ENCODE measurements around the gene VAV1.

Gene VAV1

GRCh38 chr19:6875218-6875617 lies 102.7 kb downstream of the VAV1 start:
- no peaks in the 10 kb centered on the region for H3K27me3 ChIP-seq (ENCODE audit: insufficient read depth, low read length, poor library complexity)

GRCh38 chr19:6876748-6877147 lies 104.2 kb downstream of the VAV1 start:
- Histone ChIP-seq H4K20me1 (ENCODE audit: insufficient read depth, low read length) (no peaks in the 10 kb centered on the region), H3K4me2 (ENCODE audit: insufficient read depth, low read length) (no peak overlapping the region), H3K4me3 (ENCODE audit: low read depth in 1 of 2, low read length in 2 of 2) (no peak overlapping the region), H3K4me1 (ENCODE audit: insufficient read depth, low read length) (no peaks in the 10 kb centered on the region), H3K27ac (ENCODE audit: low read length) (no peak overlapping the region), H2AFZ (ENCODE audit: low read depth, low read length) (no peak overlapping the region), H3K27me3 (ENCODE audit: insufficient read depth, low read length, poor library complexity) (no peaks in the 10 kb centered on the region), H3K36me3 (ENCODE audit: insufficient read depth, low read length) (no peaks in the 10 kb centered on the region), H3K9me3 (ENCODE audit: insufficient read depth, low read length, severe bottlenecking) (no peaks in the 10 kb centered on the region), H3K79me2 (ENCODE audit: insufficient read depth, low read length) (no peaks in the 10 kb centered on the region), H3K9ac (ENCODE audit: low read depth, low read length) (no peak overlapping the region)
- DNase-seq (no peak), ATAC-seq (ENCODE audit: insufficient read depth, low read depth) (no peak)
- TF ChIP-seq EZH2 (IDR thresholded peaks at IDR 0.05; ENCODE audit: borderline replicate concordance, low read depth, low read length, severe bottlenecking) (no peak), CTCF (IDR thresholded peaks at IDR 0.05; ENCODE audit: borderline replicate concordance, extremely low read depth, low read length, poor library complexity, severe bottlenecking) (no peak)

More at GRCh38 chr19:6875218-6875617, 102.7 kb downstream of the VAV1 start:
- no peak for ATAC-seq (ENCODE audit: insufficient read depth, low read depth)
- Histone ChIP-seq H3K9me3 (ENCODE audit: insufficient read depth, low read length, severe bottlenecking) (no peaks in the 10 kb centered on the region), H3K4me2 (ENCODE audit: insufficient read depth, low read length) (no peak overlapping the region), H3K4me1 (ENCODE audit: insufficient read depth, low read length) (no peaks in the 10 kb centered on the region), H3K27ac (ENCODE audit: low read length) (no peak overlapping the region), H3K79me2 (ENCODE audit: insufficient read depth, low read length) (no peaks in the 10 kb centered on the region), H3K36me3 (ENCODE audit: insufficient read depth, low read length) (no peaks in the 10 kb centered on the region), H3K4me3 (ENCODE audit: low read depth in 1 of 2, low read length in 2 of 2) (no peak overlapping the region), H2AFZ (ENCODE audit: low read depth, low read length) (no peak overlapping the region), H4K20me1 (ENCODE audit: insufficient read depth, low read length) (no peaks in the 10 kb centered on the region), H3K9ac (ENCODE audit: low read depth, low read length) (no peak overlapping the region)
- TF ChIP-seq EZH2 (IDR thresholded peaks at IDR 0.05; ENCODE audit: borderline replicate concordance, low read depth, low read length, severe bottlenecking) (no peak), CTCF (IDR thresholded peaks at IDR 0.05; ENCODE audit: borderline replicate concordance, extremely low read depth, low read length, poor library complexity, severe bottlenecking) (no peak)
- DNase-seq, result no peak

- TF ChIP-seq EZH2 (IDR thresholded peaks at IDR 0.05; ENCODE audit: borderline replicate concordance, low read depth, low read length, severe bottlenecking) (no peak), CTCF (IDR thresholded peaks at IDR 0.05; ENCODE audit: borderline replicate concordance, extremely low read depth, low read length, poor library complexity, severe bottlenecking) (no peak)
- no peak overlapping the region for H3K4me3 ChIP-seq (ENCODE audit: low read depth in 1 of 2, low read length in 2 of 2)
- H3K27ac ChIP-seq (ENCODE audit: low read length), result no peak overlapping the region
- no peak for DNase-seq
- H3K36me3 ChIP-seq (ENCODE audit: insufficient read depth, low read length), result no peaks in the 10 kb centered on the region
- H3K4me1 ChIP-seq (ENCODE audit: insufficient read depth, low read length), result no peaks in the 10 kb centered on the region
- no peak overlapping the region for H2AFZ ChIP-seq (ENCODE audit: low read depth, low read length)
- H3K27me3 ChIP-seq (ENCODE audit: insufficient read depth, low read length, poor library complexity), result no peaks in the 10 kb centered on the region
- no peaks in the 10 kb centered on the region for H3K9me3 ChIP-seq (ENCODE audit: insufficient read depth, low read length, severe bottlenecking)
- no peaks in the 10 kb centered on the region for H4K20me1 ChIP-seq (ENCODE audit: insufficient read depth, low read length)
- no peak for ATAC-seq (ENCODE audit: insufficient read depth, low read depth)
- H3K4me2 ChIP-seq (ENCODE audit: insufficient read depth, low read length), result no peak overlapping the region
- H3K9ac ChIP-seq (ENCODE audit: low read depth, low read length), result no peak overlapping the region
- no peaks in the 10 kb centered on the region for H3K79me2 ChIP-seq (ENCODE audit: insufficient read depth, low read length)
Observed at GRCh38 chr19:6877766-6878165, 105.3 kb downstream of the VAV1 start.

Data from DND-41 (cell line).